ENCODE results near the gene SPTBN1.

- TF ChIP-seq CTCF (conservative IDR thresholded peaks at IDR 0.05; ENCODE audit: low read depth, low read length) (no peak), POLR2A (IDR thresholded peaks at IDR 0.05; ENCODE audit: low read depth, low read length) (no peak), RCOR1 (IDR thresholded peaks at IDR 0.05; ENCODE audit: insufficient replicate concordance, low read length) (no peak), CEBPB (IDR thresholded peaks at IDR 0.05; ENCODE audit: low read depth, low read length) (no peak), USF2 (IDR thresholded peaks at IDR 0.05; ENCODE audit: low read depth, low read length) (no peak), RAD21 (IDR thresholded peaks at IDR 0.05; ENCODE audit: low read length) (no peak), NFE2L2 (IDR thresholded peaks at IDR 0.05; ENCODE audit: low read depth, low read length) (no peak)
These were observed 210.1 kb downstream of the SPTBN1 start for GRCh38 chr2:54666131-54666633.

Data from IMR-90 (cell line).